GDM1 (cell line): ENCODE results near the gene TAOK3.
"Not testable (repeated sequence)": the region's sequence is repeated elsewhere in the genome, so short reads cannot be mapped to it uniquely, and the experiment has no call there.

Source experiments
- DNase-seq: peaks from one replicate; lab custom pipeline; 2025; lab: John Stamatoyannopoulos, UW

TAOK3 gene

GRCh38 chr12:118136559-118137003 lies 236.1 kb downstream of the TAOK3 start:
- DNase-seq: no peak

DNA sequence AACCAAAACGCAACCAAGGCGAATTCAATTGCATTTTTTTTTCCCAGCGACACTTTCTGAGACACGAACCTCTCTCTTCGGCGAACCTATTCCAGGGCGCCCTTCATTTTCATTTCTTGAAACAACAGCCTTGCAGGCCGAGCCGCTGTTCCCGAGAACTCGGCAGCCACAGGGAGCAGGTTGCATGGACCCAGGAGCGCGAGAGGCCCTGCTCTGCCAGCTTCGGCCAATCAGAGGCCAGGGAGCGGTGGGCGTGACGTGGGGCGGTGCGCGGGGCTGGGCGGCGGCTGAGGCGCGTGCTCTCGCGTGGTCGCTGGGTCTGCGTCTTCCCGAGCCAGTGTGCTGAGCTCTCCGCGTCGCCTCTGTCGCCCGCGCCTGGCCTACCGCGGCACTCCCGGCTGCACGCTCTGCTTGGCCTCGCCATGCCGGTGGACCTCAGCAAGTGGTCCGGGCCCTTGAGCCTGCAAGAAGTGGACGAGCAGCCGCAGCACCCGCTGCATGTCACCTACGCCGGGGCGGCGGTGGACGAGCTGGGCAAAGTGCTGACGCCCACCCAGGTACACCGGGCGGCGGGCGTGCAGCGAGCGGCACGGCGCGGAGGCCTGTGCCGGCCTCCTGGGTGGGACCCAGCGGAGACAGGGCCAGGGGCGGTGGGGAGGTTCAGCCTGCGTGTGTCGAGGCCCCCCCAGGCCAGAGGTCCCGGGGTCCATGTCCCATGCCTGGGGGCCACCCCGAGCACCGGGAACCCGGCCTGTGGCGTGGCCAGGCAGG lies 236.7 kb downstream of the TAOK3 start, which contains the start of gene PEBP1:
PEBP1 (plus strand) TSS at position 337 of the 771 bp plus-strand sequence; CDS start at position 423, 86 bp downstream.
- peak; percentile 90 for DNase-seq

- DNase-seq: not testable (repeated sequence)
These were observed 243.3 kb downstream of the TAOK3 start for GRCh38 chr12:118129436-118129835.

GRCh38 chr12:118127867-118128266 lies 244.8 kb downstream of the TAOK3 start:
- no peak for DNase-seq

GRCh38 chr12:118126119-118126757 lies 246.5 kb downstream of the TAOK3 start:
- no peak for DNase-seq

- no peak for DNase-seq
These were observed 247.0 kb downstream of the TAOK3 start for GRCh38 chr12:118125743-118126118.

GRCh38 chr12:118124333-118124874 lies 248.3 kb downstream of the TAOK3 start:
- no peak for DNase-seq

GRCh38 chr12:118122264-118122663 lies 250.4 kb downstream of the TAOK3 start:
- no peak for DNase-seq

DNA sequence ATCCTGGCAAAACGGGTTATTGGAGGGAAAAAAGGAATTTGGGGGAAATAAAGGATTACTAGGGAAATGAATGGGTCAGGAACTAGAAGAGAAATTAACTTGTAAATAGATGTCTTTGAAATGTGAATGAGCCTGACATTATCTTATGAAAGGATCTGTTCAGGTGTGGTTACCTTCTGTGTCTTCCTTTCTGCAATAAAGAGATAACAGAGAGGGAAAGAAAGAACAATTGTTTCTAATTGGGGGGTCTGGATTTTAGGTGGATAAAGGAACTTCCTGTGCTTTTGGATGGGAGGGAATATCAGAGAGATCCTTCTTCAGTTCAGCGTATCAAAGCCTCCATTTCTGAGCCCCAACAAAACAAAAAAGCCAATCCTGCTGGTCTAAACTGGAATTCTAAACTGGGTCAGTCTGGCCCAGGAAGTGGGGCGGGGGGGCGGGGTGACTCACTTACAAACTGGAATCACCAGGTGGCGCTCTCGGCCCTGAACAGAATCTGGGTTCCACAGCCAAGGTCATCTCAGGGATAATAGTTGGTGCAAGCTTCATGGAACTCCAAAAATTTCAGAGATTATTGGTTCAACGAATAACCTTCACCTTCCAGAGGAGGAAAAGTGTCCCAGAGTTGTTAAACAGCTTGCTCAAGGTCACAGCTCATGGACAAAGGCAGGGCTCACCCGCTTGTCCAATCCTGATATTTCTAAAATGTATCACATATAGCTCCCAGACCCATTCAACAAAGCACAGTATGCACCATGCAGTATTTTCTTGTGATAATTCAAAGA lies 251.9 kb downstream of the TAOK3 start:
- peak; percentile 3 for DNase-seq

- DNase-seq: no peak
These were observed 253.2 kb downstream of the TAOK3 start for GRCh38 chr12:118119449-118119879.

GRCh38 chr12:118109088-118109487 lies 263.6 kb downstream of the TAOK3 start:
- no peak for DNase-seq

GRCh38 chr12:118107694-118108093 lies 265.0 kb downstream of the TAOK3 start:
- no peak for DNase-seq

DNA sequence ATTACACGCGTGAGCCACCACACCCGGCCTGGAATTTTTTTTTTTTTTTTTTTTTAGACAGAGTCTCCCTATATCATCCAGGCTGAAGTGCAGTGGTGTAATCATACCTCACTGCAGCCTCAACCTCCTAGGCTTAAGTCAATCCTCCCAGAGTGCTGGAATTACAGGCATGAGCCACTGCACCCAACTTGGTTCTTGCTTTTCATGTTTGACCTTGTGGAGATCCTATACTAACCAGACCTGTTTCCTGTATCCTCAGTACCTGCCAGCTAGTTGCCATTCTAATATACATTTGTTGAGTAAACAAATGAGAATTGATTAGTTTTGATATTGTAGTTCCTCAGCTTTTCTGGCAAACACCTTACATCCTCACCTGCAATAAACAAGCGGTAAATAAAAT lies 265.7 kb downstream of the TAOK3 start:
- no peak for DNase-seq

DNA sequence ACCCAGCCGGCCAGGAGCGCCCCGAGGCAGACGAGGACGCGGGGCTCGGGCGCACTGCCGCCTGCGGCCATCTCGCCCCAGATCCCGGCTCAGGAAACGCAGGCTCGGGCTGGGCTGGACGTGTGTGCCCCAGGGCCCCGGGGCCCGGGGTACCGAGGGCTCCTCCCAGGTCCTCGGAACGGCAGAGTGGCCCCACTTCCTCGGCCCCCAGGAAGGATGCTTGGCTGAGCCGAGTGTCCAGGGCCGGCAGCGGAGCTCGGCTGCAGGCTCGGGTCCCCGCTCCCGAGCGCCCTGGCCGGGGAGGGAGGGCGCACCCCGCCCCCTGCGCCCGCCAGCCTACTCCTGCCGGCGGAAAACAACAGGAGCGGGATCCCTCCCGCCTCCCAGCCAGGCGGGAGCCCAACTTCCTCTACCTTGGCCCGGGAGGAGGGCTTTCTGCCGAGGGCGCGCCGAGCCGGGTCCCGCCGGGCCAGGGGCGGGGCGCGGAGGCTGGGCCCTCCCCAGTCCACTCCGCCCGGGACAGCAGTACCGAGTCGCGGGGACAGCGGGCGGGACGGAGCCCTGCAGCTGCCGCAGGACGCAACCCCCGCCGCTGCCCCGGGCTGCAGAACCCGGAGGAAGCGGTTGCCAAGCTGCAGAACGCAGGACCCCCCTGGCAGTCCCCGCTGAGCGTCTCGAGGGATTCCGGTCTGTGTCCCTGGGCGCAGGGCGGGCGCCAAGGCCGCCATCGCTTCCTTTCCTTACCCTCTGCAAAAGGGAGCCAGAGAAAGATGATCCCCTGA lies 268.9 kb downstream of the TAOK3 start, which contains the start of gene VSIG10:
VSIG10 (minus strand) TSS at position 411 of the 782 bp plus-strand sequence; CDS start at position 71, 340 bp downstream.
- DNase-seq: peak; percentile 57

GRCh38 chr12:118103201-118103600 lies 269.5 kb downstream of the TAOK3 start:
- DNase-seq: no peak

DNA sequence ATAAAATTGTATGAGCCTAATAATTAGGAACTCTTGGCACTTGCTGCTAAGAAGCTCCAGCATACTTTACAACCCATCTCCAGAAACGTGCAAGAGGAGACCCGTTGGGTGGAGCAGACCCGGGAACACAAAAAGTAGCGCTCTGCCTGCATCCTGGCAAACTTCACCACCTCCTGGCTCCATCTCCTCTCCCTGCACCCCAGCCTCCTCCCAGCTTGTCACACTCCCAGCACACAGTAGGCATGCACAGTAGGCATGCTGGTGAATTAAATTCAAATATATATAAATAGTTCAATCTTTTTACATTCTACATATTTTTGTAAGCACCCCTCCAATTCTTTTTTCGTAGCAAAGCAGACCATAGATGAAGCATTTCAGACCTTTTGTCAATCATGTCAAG lies 270.1 kb downstream of the TAOK3 start:
- DNase-seq: no peak

- no peak for DNase-seq
These were observed 270.6 kb downstream of the TAOK3 start for GRCh38 chr12:118102070-118102469.

GRCh38 chr12:118101051-118101450 lies 271.7 kb downstream of the TAOK3 start:
- no peak for DNase-seq
